K562 (cell line): ENCODE results near the gene CPED1. TPM values are rescaled to one million over a fixed set of nuclear protein-coding genes. Genes with fewer than 3 reads are reported as not detected.

Experiments used
- ARID1B ChIP-seq: fragments of 450-650 bp; IDR thresholded peaks from 2 replicates; pipeline ENCODE4 v1.6.1; 2016; ENCODE audit warnings: antibody characterized with exemption, mild to moderate bottlenecking, inconsistent platforms
- CAMTA2 ChIP-seq: fragments of 250-450 bp; sonication (Bioruptor Pico); conservative IDR thresholded peaks from 2 replicates; pipeline ENCODE4 v1.5.1; 2022
- CHCHD3 ChIP-seq: fragments of 250-450 bp; sonication (Bioruptor Pico); IDR thresholded peaks from 2 replicates; pipeline ENCODE4 v2.1.2; 2022; ENCODE audit warnings: mild to moderate bottlenecking
- HMG20A ChIP-seq: fragments of 450-650 bp; formaldehyde crosslinking; conservative IDR thresholded peaks from 2 replicates; pipeline ENCODE4 v1.4.0; 2020; ENCODE audit warnings: mild to moderate bottlenecking, mixed read lengths
- POLR2H ChIP-seq: IDR thresholded peaks from 2 replicates; pipeline ENCODE4 v1.6.1; 2016; ENCODE audit warnings: missing genetic modification characterization, low read depth, mild to moderate bottlenecking, control low read depth, missing compliant biosample characterization, moderate library complexity
- REST ChIP-seq, 2 experiments: fragments of 450-650 bp; formaldehyde crosslinking in 1 of 2; IDR thresholded peaks; 2 replicates each; pipeline versions ENCODE4 v1.4.0 to v1.6.1; 2014 to 2020; ENCODE audit warnings: mild to moderate bottlenecking in 2 of 2, borderline replicate concordance in 1 of 2, low read depth in 1 of 2
- SMAD4 ChIP-seq: fragments of 250-450 bp; sonication (Bioruptor Pico); conservative IDR thresholded peaks from 2 replicates; pipeline ENCODE4 v1.8.0; 2021; ENCODE audit warnings: inconsistent platforms, mild to moderate bottlenecking, moderate library complexity
- ZNF445 ChIP-seq: fragments of 250-450 bp; sonication (Bioruptor Pico); IDR thresholded peaks from 2 replicates; pipeline ENCODE4 v1.4.0; 2020; ENCODE audit warnings: low read depth, mild to moderate bottlenecking, moderate library complexity
- ZNF592 ChIP-seq: fragments of 450-650 bp; IDR thresholded peaks from 2 replicates; pipeline ENCODE4 v1.6.1; 2017; ENCODE audit warnings: antibody characterized with exemption, mild to moderate bottlenecking
- polyA plus RNA-seq, 8 experiments: library from polyadenylated mRNA; depleted of rRNA in 4 of 8; stranded (reverse) in 5 of 8; unstranded in 3 of 8; fragments of >200 nt; fragmentation: Nextera tagmentation in 2 of 8; fragmentation: Illumina TruSeq in 1 of 8; extraction: Ambion mirVana in 2 of 8; extraction: Trizol in 1 of 8; gene quantifications; 2 replicates each; pipeline versions ENCODE4 v1.2.1 to v1.2.3, GENCODE V29; 2011 to 2014; ENCODE audit warnings: inconsistent platforms in 1 of 8, missing spikeins in 1 of 8
- total RNA-seq, 7 experiments: library from RNA; depleted of rRNA in 6 of 7; stranded (reverse); fragments of >200 nt in 6 of 7; fragmentation: Illumina TruSeq in 2 of 7; extraction: Trizol in 2 of 7; gene quantifications; 2 replicates each; pipeline versions ENCODE4 v1.2.1 to v1.2.3, GENCODE V29; 2011 to 2021; ENCODE audit warnings: low replicate concordance in 1 of 7

Gene CPED1
- total and polyA plus RNA-seq, 9 of the 15 experiments (the other 6 are each of a cell fraction or from before 2014, with no cell fraction given) = 195 to 393 (median 290) TPM

- TF ChIP-seq ZNF592 (peak; percentile 51; the same call in 1 of the 2 replicates), REST (IDR thresholded peaks at IDR 0.05; ENCODE audit: borderline replicate concordance) (no peak), REST (CRISPR knock-in tag; IDR thresholded peaks at IDR 0.05; ENCODE audit: low read depth) (no peak), CHCHD3 (CRISPR knock-in tag) (0 out of 2 replicates have a peak, but pooled peaks have one; percentile 10), ARID1B (peak; percentile 50), HMG20A (0 out of 2 replicates have a peak, but pooled peaks have one; percentile 34), ZNF445 (CRISPR knock-in tag) (no peak), POLR2H (tag) (peak; percentile 65), CAMTA2 (CRISPR knock-in tag) (no peak), SMAD4 (CRISPR knock-in tag) (peak; percentile 34; the same call in 1 of the 2 replicates)
Observed at GRCh38 chr7:121002048-121002756, 13.7 kb downstream of the CPED1 start (continued).
